ENCODE measurements around the gene VPS35. TPM values are rescaled to one million over a fixed set of nuclear protein-coding genes. Genes with fewer than 3 reads are reported as not detected.

VPS35 gene
- total RNA-seq, 1 experiment from 2014 or later: 99.8 TPM

DNA sequence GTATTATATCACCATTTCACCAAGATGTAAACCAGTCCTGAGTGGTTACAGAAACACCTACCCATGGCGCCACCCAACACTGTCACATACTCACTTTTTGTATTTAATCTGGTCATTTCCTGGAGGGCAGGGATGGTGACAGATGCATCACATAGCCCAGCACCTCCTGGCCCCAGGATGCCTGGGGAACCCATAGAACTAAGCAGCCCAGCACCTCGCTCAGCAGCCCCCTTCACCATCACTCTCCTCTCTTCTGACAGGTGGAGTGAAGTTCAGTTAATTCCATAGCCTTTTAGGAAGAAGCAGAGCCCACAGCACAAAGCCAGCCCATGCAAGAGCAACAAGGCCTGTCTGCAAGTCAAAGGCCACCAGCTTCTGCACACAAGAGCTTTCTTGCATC lies 31.6 kb upstream of the VPS35 start:
- H3K9me3 ChIP-seq (replicated peaks): no peaks in the 10 kb centered on the region; the same call in 1 of the 2 replicates
- no peaks in the 10 kb centered on the region for H3K36me3 ChIP-seq
- no peaks in the 10 kb centered on the region for H3K27me3 ChIP-seq
- H3K4me3 ChIP-seq: no peak overlapping the region
- no peak for DNase-seq
- H3K4me1 ChIP-seq: no peaks in the 10 kb centered on the region
- H3K27ac ChIP-seq: no peak overlapping the region

DNA sequence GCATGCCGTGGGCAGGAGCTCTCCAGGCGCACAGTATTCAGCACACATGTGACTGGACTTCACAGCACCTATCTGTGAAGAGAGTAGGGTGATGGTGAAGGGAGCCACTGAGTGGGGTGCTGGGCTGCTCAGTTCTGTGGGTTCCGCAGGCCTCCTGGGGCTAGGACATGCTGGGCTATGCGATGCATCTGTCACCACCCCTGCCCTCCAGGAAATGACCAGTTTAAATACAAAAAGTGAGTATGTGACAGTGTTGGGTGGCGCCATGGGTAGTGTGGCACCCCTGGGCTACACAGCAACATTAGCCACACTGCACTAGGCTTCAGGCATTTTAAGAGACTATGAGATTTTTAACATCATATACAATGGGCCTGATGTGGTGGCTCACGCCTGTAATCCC lies 30.6 kb upstream of the VPS35 start:
- Histone ChIP-seq H3K9me3 (replicated peaks) (no peaks in the 10 kb centered on the region), H3K27me3 (no peaks in the 10 kb centered on the region), H3K4me3 (no peak overlapping the region), H3K36me3 (no peaks in the 10 kb centered on the region), H3K4me1 (no peaks in the 10 kb centered on the region), H3K27ac (no peak overlapping the region)
- DNase-seq: no peak

DNA sequence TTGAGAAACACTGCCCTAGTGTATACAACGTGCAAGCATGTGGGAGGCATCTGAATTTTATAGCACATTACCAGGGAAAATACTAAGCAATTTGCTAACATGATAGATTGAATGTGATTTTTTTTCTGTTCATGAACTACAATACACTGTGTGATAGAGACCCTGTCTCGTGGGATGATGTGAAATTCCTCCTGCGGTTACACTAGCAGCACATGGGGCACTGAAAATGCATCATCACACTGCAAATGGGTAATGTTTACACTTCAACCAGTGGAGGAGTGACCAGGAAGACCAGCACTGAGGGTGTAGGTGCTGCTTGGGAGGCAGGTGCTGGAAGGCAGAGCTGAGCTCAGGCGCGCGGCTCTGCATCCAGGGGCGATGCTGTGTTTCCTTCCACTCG lies 29.2 kb upstream of the VPS35 start:
- Histone ChIP-seq H3K27ac (no peak overlapping the region), H3K9me3 (replicated peaks) (no peaks in the 10 kb centered on the region), H3K36me3 (no peaks in the 10 kb centered on the region), H3K4me1 (no peaks in the 10 kb centered on the region), H3K27me3 (no peaks in the 10 kb centered on the region), H3K4me3 (no peak overlapping the region)
- DNase-seq: no peak

DNA sequence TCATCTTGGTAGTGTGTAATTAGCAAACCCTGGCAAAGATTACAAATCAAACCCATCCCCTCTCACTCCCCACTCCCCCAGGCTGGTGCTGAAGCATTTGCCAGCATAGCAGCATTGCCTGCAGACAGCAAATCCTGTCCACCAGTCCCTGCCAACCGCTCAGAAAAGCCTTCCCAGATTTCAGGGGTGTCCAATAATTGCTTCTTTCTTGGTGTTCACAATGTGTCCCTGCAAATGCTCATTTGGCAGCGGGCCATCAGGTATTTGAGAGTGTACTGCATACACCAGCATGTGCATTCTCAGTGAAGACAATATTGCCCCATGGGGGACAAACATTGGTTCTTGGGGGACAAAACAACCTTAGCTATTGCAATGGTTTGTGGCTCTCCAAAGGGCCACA lies 28.7 kb upstream of the VPS35 start:
- Histone ChIP-seq H3K9me3 (replicated peaks) (no peaks in the 10 kb centered on the region), H3K27ac (no peak overlapping the region), H3K4me3 (no peak overlapping the region), H3K27me3 (no peaks in the 10 kb centered on the region), H3K36me3 (no peaks in the 10 kb centered on the region), H3K4me1 (no peaks in the 10 kb centered on the region)
- no peak for DNase-seq

DNA sequence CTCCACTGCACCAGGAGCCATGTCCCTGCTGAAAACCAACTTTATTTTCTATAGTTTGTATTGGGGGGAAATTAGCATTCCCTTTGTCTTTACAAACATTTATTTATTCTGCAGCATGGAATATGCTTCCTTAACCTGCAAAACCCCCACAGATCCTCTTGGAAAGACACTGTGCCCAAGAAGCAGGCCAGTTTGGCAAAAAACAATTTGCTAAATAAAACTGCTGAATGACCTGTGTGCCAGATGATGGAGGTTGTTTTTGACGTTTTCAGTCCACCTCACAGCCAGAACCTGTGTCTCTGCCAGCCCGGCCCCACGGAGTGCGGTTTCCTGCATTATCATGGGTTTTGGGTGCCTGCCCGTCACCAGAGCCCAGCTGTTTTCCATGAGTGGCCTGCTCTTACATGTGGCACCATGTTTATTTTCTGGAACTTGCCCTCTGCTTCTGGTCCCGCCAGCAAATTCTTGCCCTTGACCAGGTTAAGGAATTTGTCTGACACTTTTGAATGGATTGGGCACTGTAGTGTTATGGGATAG lies 26.9 kb upstream of the VPS35 start:
- Histone ChIP-seq H3K36me3 (no peaks in the 10 kb centered on the region), H3K4me1 (no peaks in the 10 kb centered on the region), H3K27ac (no peak overlapping the region), H3K4me3 (no peak overlapping the region), H3K27me3 (no peaks in the 10 kb centered on the region), H3K9me3 (replicated peaks) (no peaks in the 10 kb centered on the region)
- no peak for DNase-seq

DNA sequence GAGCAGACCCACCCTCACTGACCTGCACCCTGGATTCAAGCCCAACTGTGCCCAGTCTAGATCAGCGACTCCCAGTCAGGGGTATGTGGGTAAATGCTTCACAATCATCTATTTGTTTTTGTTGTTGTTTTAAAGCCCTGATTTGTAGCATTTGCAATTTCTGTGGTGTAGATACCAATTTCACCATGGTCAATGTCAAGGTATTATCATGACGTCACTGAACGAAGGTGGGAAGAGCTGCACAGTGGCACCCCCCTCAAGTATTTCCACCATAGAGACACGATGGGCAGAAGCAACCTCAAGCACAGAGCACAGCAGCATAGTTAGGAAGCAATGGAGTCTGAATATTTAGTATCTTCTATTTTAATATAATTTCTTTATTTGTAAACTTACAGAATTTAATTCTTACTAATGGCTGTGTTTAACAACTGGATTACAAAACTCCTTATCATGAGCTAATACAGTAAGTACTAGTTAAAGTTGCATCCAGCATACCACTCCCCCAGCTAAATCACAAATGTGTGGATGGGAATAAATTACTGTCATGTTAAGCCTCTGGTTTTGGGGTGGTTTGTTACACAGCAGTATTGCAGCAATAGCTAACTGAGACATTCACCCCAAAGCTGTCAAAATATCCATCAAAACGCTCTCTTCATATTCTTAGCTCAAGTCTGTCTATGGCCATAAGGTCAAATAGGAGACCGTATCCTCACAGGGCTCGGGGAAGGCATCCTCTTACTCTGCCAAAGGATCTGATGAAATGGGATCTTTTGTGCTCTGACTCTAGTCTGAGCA lies 26.0 kb upstream of the VPS35 start:
- Histone ChIP-seq H3K36me3 (no peaks in the 10 kb centered on the region), H3K27me3 (no peaks in the 10 kb centered on the region), H3K4me1 (no peaks in the 10 kb centered on the region), H3K27ac (no peak overlapping the region), H3K4me3 (no peak overlapping the region), H3K9me3 (replicated peaks) (no peaks in the 10 kb centered on the region)
- DNase-seq: no peak

DNA sequence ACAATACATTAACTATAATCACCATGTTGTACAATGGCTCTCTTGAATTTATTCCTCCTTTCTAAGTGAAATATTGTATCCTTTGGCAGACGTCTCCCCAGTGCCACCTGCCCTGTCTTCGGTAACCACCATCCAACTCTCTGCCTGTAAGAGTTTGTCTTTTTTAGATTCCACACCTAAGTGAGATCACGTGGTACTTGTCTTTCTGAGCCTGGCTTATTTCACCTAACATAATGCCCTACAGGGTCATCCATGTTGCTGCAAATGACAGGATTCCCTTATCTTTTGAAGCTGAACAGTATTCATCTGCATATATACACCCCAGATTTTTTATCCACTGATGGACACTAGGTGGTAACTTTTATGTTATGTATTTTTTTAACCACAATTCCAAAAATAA lies 24.7 kb upstream of the VPS35 start:
- DNase-seq: no peak
- Histone ChIP-seq H3K27me3 (no peaks in the 10 kb centered on the region), H3K27ac (no peak overlapping the region), H3K4me1 (no peaks in the 10 kb centered on the region), H3K4me3 (no peak overlapping the region), H3K36me3 (no peaks in the 10 kb centered on the region), H3K9me3 (replicated peaks) (no peaks in the 10 kb centered on the region)

DNA sequence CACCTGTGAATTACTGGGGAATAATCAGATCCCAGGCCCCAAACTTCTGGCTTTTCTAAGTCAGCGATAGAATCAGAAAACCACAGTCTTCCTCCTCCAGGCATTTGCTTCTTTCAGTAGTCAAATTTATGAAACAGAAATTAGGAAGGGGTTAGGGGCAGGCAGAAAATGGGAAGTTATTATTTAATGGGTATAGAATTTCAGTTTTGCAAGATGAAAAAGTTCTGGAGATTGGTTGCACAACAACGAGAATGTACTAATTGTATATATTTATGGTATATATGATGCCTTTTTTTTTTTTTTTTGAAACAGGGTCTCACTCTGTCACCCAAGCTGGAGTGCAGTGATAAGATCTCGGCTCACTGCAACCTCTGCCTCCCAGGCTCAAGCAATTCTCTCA lies 23.9 kb upstream of the VPS35 start:
- Histone ChIP-seq H3K4me1 (no peaks in the 10 kb centered on the region), H3K4me3 (no peak overlapping the region), H3K27me3 (no peaks in the 10 kb centered on the region), H3K27ac (no peak overlapping the region), H3K9me3 (replicated peaks) (no peaks in the 10 kb centered on the region), H3K36me3 (no peaks in the 10 kb centered on the region)
- DNase-seq: no peak

DNA sequence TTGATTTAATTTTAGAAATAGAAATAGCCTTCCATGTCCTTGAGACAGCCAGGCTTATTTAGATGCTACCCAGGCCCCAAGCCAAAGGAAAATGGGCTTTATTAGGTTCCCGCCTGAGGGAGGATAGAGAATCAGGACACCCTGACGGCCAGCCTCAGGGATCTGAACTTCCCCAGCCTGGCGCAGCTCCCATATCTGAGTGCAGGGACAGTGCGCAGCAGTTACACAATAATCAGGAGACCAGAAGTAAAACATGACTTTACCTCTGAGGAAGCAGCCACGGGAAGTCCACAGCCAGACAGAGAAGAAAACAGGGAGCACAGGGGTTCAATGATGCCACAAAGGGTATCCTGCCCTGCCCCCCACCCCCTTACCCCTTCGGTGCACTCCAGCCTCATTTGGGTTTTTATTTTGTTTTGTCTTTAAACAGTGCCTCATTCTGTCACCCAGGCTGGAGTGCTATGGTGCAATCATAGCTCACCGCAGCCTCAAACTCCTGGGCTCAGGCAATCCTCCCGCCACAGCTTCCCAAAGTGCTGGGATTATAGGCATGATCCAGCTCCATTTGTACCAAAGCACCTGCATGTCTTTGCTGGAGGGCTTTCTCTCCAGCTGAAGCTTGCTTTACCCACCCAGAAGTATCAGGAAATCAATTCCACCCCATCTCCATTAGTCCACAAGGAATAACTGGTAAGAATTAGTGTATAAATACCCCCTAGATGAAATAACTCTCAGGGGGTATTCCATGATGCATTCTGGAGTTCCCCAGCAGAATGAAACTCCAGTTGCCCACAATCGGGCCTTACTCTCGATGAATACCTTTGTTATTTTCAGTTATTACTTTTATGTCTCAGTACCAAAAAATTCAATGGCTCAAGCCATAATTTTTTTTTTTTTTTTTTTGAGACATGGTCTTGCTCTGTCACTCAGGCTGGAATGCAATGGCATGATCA lies 22.4 kb upstream of the VPS35 start:
- H3K36me3 ChIP-seq: no peaks in the 10 kb centered on the region
- H3K9me3 ChIP-seq (replicated peaks): no peaks in the 10 kb centered on the region
- DNase-seq: no peak
- H3K27ac ChIP-seq: no peak overlapping the region
- H3K4me3 ChIP-seq: no peak overlapping the region
- no peaks in the 10 kb centered on the region for H3K4me1 ChIP-seq
- no peaks in the 10 kb centered on the region for H3K27me3 ChIP-seq

DNA sequence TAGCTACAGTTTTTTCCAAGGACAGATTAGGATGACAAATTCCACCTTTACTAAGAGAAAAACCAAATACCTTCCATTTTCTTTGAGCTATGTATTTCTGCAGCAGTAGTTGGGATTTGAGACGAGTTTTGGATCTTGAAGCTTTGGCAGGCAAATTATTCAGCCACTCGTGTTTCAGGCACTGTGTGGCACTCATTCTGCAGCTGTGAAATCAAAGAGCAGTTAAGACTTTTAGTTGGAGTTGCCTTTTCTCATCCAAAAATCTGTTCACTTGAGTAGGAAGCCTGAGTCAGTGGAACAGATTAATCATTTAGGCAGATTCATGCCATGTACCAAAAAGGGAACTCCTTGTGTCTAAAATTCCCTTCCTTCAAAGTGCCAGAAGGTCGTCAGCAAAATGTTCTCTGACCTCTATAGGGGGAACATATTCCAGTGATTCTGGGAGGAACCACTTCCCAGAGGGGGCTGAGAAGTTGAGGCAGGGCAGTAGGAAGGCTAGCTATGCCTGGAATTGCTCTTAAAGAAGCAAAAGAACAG lies 20.6 kb upstream of the VPS35 start:
- no peaks in the 10 kb centered on the region for H3K36me3 ChIP-seq
- no peak overlapping the region for H3K27ac ChIP-seq

DNA sequence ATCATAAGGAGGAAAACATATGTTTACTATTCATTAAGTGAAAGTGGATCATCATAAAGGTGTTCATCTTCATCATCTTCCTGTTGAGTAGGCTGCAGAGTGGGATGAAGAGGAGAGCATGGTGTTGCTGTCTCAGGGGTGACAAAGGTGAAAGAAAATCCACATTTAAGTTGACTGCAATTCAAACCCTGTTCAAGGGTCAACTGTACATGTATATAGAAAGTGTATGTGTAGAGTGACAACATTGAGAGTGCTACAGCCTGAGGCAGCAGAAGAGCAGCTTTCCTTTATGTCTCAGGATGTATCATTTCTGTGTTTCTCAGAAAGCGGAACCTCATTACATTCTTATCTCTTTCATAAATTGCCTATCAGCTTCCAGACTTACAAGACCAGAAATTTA lies 17.7 kb upstream of the VPS35 start:
- H3K27me3 ChIP-seq: no peaks in the 10 kb centered on the region
- no peaks in the 10 kb centered on the region for H3K9me3 ChIP-seq (replicated peaks)
- H3K4me3 ChIP-seq: no peak overlapping the region
- no peak for DNase-seq
- H3K4me1 ChIP-seq: no peaks in the 10 kb centered on the region
- peaks cover 7% of the 10 kb centered on the region; the same call in 1 of the 2 replicates for H3K36me3 ChIP-seq
- no peak overlapping the region for H3K27ac ChIP-seq

More for the DNA sequence above, 20.6 kb upstream of the VPS35 start:
- Histone ChIP-seq H3K9me3 (replicated peaks) (no peaks in the 10 kb centered on the region), H3K4me1 (no peaks in the 10 kb centered on the region), H3K27me3 (no peaks in the 10 kb centered on the region), H3K4me3 (no peak overlapping the region)
- DNase-seq: no peak

DNA sequence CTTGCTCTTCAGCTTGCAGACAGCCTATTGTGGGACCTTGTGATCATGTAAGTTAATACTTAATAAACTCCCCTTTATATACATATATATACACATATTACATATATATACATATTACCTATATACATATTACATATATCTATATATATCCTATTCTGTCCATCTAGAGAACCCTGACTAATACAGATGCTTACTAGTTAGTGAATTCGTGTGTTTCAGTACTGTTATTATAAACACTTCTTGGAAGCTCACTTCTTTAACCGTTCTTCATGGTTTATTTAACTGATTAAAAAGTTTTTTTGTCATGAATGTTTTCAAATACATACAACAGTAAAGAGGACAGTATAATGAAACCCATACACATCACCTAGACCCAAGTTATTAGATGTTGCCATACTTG lies 13.1 kb upstream of the VPS35 start:
- no peaks in the 10 kb centered on the region for H3K27me3 ChIP-seq
- no peaks in the 10 kb centered on the region for H3K9me3 ChIP-seq (replicated peaks)
- H3K27ac ChIP-seq: no peak overlapping the region
- H3K36me3 ChIP-seq: peaks cover 37% of the 10 kb centered on the region
- DNase-seq: no peak
- no peaks in the 10 kb centered on the region for H3K4me1 ChIP-seq
- H3K4me3 ChIP-seq: no peak overlapping the region

DNA sequence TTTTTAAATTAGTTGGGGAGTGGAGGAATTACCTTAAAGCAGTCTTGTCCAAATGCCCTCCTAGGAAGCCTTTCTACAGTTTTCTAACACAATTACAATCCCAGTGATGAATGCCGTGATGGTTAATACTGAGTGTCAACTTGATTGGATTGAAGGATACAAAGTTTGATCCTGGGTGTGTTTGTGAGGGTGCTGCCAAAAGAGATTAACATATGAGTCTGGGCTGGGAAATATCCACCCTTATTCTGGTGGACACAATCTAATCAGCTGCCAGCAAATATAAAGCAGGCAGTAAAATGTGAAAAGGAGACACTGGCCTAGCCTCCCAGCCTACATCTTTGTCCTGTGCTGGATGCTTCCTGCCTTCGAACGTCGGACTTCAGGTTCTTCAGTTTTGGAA lies 12.6 kb upstream of the VPS35 start:
- Histone ChIP-seq H3K9me3 (replicated peaks) (no peaks in the 10 kb centered on the region), H3K4me3 (no peak overlapping the region), H3K27me3 (no peaks in the 10 kb centered on the region), H3K27ac (no peak overlapping the region), H3K36me3 (peaks cover 41% of the 10 kb centered on the region), H3K4me1 (no peaks in the 10 kb centered on the region)
- DNase-seq: no peak

DNA sequence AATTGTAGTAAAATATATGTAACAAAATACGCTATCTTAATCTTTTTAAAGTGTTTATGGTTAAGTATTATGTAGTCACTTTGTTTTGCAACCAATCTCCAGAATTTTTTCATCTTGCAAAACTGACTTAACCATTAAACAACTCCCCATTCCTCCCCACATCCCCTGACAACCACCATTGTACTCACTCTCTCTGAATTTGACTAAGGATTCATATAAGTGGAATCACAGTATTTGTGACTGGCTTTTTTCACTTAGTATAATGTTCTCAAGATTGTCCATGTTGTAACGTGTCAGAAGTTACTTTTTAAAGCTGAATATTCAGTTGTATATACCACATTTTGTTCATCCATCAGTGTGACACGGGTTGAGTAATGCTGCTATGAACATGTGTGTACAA lies 11.1 kb upstream of the VPS35 start:
- no peak overlapping the region for H3K27ac ChIP-seq
- H3K4me3 ChIP-seq: no peak overlapping the region
- H3K36me3 ChIP-seq: peaks cover 57% of the 10 kb centered on the region
- H3K27me3 ChIP-seq: no peaks in the 10 kb centered on the region
- no peak for DNase-seq
- no peaks in the 10 kb centered on the region for H3K4me1 ChIP-seq
- no peaks in the 10 kb centered on the region for H3K9me3 ChIP-seq (replicated peaks)

DNA sequence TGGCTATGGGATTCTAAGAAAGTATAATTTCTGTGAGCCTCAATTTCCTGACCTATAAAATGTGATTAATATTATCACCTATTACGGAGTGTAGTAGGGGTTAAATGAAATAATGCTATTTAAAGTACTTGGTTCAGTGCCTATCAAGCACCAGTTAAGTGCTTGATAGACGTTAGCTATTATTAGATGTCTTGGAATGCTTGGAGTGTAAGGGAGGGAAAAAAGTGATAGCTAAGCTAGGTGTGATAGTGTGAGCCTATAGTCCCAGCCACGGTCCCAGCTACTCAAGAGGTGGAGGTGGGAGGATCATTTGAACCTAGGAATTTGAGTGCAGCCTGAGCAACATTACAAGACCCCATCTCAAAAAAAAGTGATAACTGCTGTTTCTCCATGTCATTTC lies 8.0 kb upstream of the VPS35 start:
- no peaks in the 10 kb centered on the region for H3K9me3 ChIP-seq (replicated peaks)
- no peak for DNase-seq
- no peaks in the 10 kb centered on the region for H3K27me3 ChIP-seq
- no peak overlapping the region for H3K27ac ChIP-seq
- H3K4me3 ChIP-seq: no peak overlapping the region
- H3K36me3 ChIP-seq: peaks cover 68% of the 10 kb centered on the region
- no peaks in the 10 kb centered on the region for H3K4me1 ChIP-seq

All from SJCRH30 (cell line).